Common myeloid progenitor, CD34-positive (primary cell): ENCODE data around the gene TOR4A. TPM values are rescaled to one million over a fixed set of nuclear protein-coding genes. Genes with fewer than 3 reads are reported as not detected.
A peak's percentile ranks its signal among the peaks of the same experiment; 100 is the strongest.

Source experiments
- CTCF ChIA-PET: fragments of 350-600 bp; sonication (Branson Sonifier 250); formaldehyde crosslinking; loops from one replicate; lab custom pipeline; 2021; ENCODE audit warnings: antibody characterized with exemption; lab: Charles Lee
- POLR2A ChIA-PET: fragments of 350-600 bp; sonication (Branson Sonifier 250); formaldehyde crosslinking; loops from one replicate; lab custom pipeline; 2021; ENCODE audit warnings: antibody characterized with exemption; lab: Charles Lee
- DNase-seq, 3 donors: peaks; one replicate each; pipeline versions ENCODE4 v3.0.0 to v3.0.0-alpha.2; 2013
- H3K27ac ChIP-seq, 2 experiments: 1 replicate in 1 of 2; 2 replicates in 1 of 2; pipeline ENCODE4 v1.7.0; 2013; ENCODE audit warnings: inconsistent platforms in 2 of 2, low read length in 2 of 2, mild to moderate bottlenecking in 2 of 2, low read depth in 1 of 2, moderate library complexity in 1 of 2; ENCODE audit not compliant: severe bottlenecking in 2 of 2, insufficient read depth in 1 of 2, poor library complexity in 1 of 2
- H3K27me3 ChIP-seq, 5 experiments: replicated peaks in 2 of 5; 1 replicate in 3 of 5; 2 replicates in 2 of 5; pipeline versions ENCODE4 v1.6.1 to v1.7.0; 2013; ENCODE audit warnings: low read length in 4 of 5, mild to moderate bottlenecking in 2 of 5, moderate library complexity in 2 of 5, inconsistent platforms in 1 of 5; ENCODE audit not compliant: insufficient read depth in 5 of 5, control insufficient read depth in 4 of 5
- H3K36me3 ChIP-seq, 4 experiments: 1 replicate in 2 of 4; 2 replicates in 2 of 4; pipeline versions ENCODE4 v1.6.1 to v1.7.0; 2013; ENCODE audit warnings: low read length in 3 of 4, control low read depth in 1 of 4, mild to moderate bottlenecking in 1 of 4; ENCODE audit not compliant: control insufficient read depth in 4 of 4, insufficient read depth in 4 of 4
- H3K4me1 ChIP-seq, 4 experiments: 1 replicate in 3 of 4; 2 replicates in 1 of 4; pipeline versions ENCODE4 v1.6.1 to v1.7.1; 2013; ENCODE audit warnings: low read length in 3 of 4, mild to moderate bottlenecking in 3 of 4, control low read depth in 1 of 4, inconsistent platforms in 1 of 4, moderate library complexity in 1 of 4; ENCODE audit not compliant: control insufficient read depth in 4 of 4, insufficient read depth in 4 of 4; ENCODE audit errors: control extremely low read depth in 1 of 4
- H3K4me3 ChIP-seq, 7 experiments: 1 replicate in 4 of 7; 2 replicates in 3 of 7; pipeline versions ENCODE4 v1.5.1 to v1.7.0; 2013; ENCODE audit warnings: mild to moderate bottlenecking in 7 of 7, low read length in 6 of 7, moderate library complexity in 6 of 7, inconsistent platforms in 2 of 7, low read depth in 2 of 7, control low read depth in 1 of 7; ENCODE audit not compliant: insufficient read depth in 4 of 7, control insufficient read depth in 1 of 7; ENCODE audit errors: extremely low read depth in 1 of 7
- H3K9me3 ChIP-seq, 5 experiments: 1 replicate in 4 of 5; 2 replicates in 1 of 5; pipeline versions ENCODE4 v1.6.1 to v1.7.1; 2013; ENCODE audit warnings: low read length in 4 of 5, mild to moderate bottlenecking in 2 of 5, inconsistent platforms in 1 of 5, low read depth in 1 of 5, moderate library complexity in 1 of 5; ENCODE audit not compliant: control insufficient read depth in 4 of 5, insufficient read depth in 2 of 5; ENCODE audit errors: control extremely low read depth in 1 of 5
- WGBS: methylation state at CpG from one replicate; pipeline ENCODE4 v1.1.5; 2013; ENCODE audit not compliant: insufficient coverage; 5-methylcytosine and 5-hydroxymethylcytosine counted together
- polyA plus RNA-seq: library from polyadenylated mRNA; unstranded; fragments of 120-200 nt; gene quantifications from one replicate; pipeline ENCODE4 v1.2.1, GENCODE V29; 2013

The TOR4A gene
- 7.1 TPM for polyA plus RNA-seq

DNA sequence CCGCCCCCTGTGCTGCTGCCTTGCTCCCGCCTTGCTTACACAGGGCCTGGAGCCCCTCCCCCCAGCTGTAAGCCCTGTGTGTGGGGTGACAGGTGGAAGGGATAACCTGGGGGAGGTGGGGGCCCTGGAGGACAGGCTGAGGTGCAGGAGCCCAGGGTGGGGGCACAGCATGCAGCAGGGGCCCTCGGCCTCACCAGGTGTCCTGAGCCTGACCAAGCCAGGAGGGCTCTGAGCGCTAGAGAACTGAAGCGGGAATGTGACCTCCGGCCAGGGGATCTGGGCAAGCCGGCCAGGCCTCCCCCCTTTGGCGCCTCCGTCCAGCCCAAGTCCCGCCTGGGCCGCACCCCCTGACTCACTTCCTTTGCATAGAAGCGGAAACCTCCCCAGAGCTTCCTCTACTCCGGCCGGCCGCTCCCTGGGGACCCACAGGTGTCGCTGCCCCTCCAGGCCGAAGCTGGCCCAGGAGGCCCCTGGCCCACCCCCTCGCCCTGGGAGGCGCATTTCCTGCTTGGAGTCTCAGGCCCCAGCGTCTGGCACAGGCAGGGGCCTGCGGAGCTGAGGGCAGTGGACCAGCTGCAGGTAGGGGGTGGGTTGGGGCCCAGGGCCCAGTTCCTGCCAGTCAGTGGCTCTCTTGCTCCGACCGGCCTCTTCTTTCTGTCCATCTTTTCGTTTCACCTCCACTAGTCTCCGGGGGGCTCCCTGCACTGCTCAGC is at the start of gene TOR4A:
TSS of gene TOR4A (plus strand) at position 398 of the 713 bp plus-strand sequence. CDS start 964 bp downstream, outside the sequence.
- POLR2A ChIA-PET = interaction anchor here (1.4 kb wide), 1 partner anchor 17 kb away, joined by 3 read pairs; no protein-coding TSS in a partner anchor
- H3K27ac ChIP-seq = peak within 1 kb of the TSS; percentile 25 to 83
- no peaks in the 10 kb centered on the region for H3K9me3 ChIP-seq
- peaks cover 0 to 78% (median 66%) of the 10 kb centered on the region in 4 experiments for H3K4me1 ChIP-seq
- WGBS = 0% methylated on average over 20 of the region's 25 CpGs
- DNase-seq = peak in 2 of 3 donors; percentile 56 to 74
- CTCF ChIA-PET = interaction anchor here (1.4 to 2.8 kb wide), 4 partner anchors 9 to 16 kb away, joined by 3 to 12 read pairs (median 7); no protein-coding TSS in a partner anchor
- no peaks in the 10 kb centered on the region for H3K27me3 ChIP-seq
- H3K36me3 ChIP-seq = peaks cover 4 to 37% (median 19%) of the 10 kb centered on the region in 4 experiments
- H3K4me3 ChIP-seq = peak within 1 kb of the TSS; percentile 42 to 86 (median 72)

DNA sequence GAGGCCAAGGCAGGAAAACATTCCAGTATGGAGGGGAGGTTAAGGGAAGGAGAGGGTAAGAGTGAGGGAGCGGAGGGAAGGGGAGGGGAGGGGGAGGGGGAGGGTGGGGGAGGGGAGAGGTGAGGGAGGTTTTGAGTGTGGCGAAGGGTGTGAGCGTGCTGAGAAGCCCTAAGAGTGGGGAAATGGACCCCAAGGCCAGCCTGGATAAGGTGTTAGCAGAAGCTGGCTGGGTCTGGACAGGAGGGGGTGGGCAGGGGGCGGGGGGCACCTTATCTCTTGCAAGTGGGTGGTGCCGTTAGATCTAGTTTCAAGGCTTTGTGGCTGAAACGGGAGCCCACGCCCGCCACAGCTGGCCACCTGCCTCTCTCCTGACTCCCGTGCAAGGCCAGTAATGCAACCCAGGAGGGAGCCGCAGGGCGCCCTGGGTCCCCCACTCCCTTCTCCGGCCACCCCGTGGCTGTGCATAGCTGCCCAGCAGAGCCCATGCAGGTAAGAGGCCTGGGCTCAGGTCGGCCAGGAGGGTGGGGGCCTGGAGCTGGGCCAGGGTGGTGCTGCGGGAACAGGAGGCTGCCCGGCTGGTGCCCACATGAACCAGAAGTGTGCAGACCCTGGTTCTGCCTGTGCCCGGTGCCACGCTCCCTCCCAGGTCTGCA is 49.5 kb upstream of the TOR4A start:
- no peak overlapping the region for H3K27ac ChIP-seq
- peaks cover 0 to 35% (median 0%) of the 10 kb centered on the region in 5 experiments for H3K27me3 ChIP-seq
- WGBS = 47% methylated on average over 10 of the region's 18 CpGs
- no peak for DNase-seq
- H3K9me3 ChIP-seq = no peaks in the 10 kb centered on the region
- ChIA-PET CTCF (interaction anchor here (0.7 to 6.3 kb wide), 18 partner anchors 9 to 159 kb away, joined by 3 to 46 read pairs (median 4); partner anchors contain the start of genes ANAPC2, NDOR1, SSNA1 and TMEM203), POLR2A (interaction anchor here (1.0 kb wide), 1 partner anchor 8 kb away, joined by 5 read pairs; no protein-coding TSS in a partner anchor)
- H3K4me1 ChIP-seq = peaks cover 2 to 18% (median 15%) of the 10 kb centered on the region in 4 experiments
- H3K4me3 ChIP-seq = no peak overlapping the region
- H3K36me3 ChIP-seq = no peaks in the 10 kb centered on the region

DNA sequence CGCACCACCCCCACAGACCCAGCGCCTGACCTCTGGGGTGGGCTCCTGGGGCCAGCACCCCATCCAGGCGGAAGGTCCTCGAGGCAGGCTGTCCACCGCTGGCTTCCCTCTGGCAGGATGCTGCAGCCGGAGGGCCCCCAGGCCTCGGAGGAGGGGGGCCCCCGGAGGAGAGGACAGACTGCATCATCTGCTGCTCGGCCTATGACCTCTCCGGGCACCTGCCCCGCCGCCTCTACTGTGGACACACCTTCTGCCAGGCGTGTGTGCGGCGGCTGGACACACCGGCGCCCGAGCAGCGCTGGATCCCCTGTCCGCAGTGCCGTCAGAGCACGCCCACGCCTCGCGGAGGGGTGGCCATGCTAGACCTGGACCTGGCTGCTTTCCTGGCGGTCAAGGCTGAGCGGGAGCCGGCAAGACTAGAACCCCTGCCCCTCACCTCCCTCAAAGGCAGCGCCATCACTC is 49.0 kb upstream of the TOR4A start:
- Histone ChIP-seq H3K36me3 (no peaks in the 10 kb centered on the region), H3K4me3 (no peak overlapping the region), H3K9me3 (no peaks in the 10 kb centered on the region), H3K27me3 (peaks cover 0 to 35% (median 0%) of the 10 kb centered on the region in 5 experiments), H3K4me1 (peaks cover 2 to 16% (median 13%) of the 10 kb centered on the region in 4 experiments), H3K27ac (no peak overlapping the region)
- ChIA-PET POLR2A (no interaction called here), CTCF (interaction anchor here (1.2 to 6.3 kb wide), 7 partner anchors 24 to 110 kb away, joined by 3 to 46 read pairs (median 9); partner anchors contain the start of genes ANAPC2, NDOR1, SSNA1 and TMEM203)
- whole genome bisulfite sequencing = 82% methylated on average over 24 of the region's 29 CpGs
- DNase-seq = no peak

GRCh38 chr9:137228968-137229896 is 48.3 kb upstream of the TOR4A start:
- DNase-seq = no peak
- Histone ChIP-seq H3K27ac (no peak overlapping the region), H3K4me3 (no peak overlapping the region), H3K27me3 (peaks cover 0 to 38% (median 0%) of the 10 kb centered on the region in 5 experiments), H3K9me3 (no peaks in the 10 kb centered on the region), H3K36me3 (no peaks in the 10 kb centered on the region), H3K4me1 (peaks cover 0 to 11% (median 8%) of the 10 kb centered on the region in 4 experiments)
- CTCF ChIA-PET = interaction anchor here (0.5 to 1.9 kb wide), 4 partner anchors 21 to 111 kb away, joined by 3 to 9 read pairs (median 3); partner anchors contain the start of genes ANAPC2 and SSNA1
- POLR2A ChIA-PET = interaction anchor here (0.6 to 0.9 kb wide), 3 partner anchors 67 to 117 kb away, joined by 3 to 4 read pairs (median 3); no protein-coding TSS in a partner anchor
- WGBS = 74% methylated on average over 22 of the region's 27 CpGs

DNA sequence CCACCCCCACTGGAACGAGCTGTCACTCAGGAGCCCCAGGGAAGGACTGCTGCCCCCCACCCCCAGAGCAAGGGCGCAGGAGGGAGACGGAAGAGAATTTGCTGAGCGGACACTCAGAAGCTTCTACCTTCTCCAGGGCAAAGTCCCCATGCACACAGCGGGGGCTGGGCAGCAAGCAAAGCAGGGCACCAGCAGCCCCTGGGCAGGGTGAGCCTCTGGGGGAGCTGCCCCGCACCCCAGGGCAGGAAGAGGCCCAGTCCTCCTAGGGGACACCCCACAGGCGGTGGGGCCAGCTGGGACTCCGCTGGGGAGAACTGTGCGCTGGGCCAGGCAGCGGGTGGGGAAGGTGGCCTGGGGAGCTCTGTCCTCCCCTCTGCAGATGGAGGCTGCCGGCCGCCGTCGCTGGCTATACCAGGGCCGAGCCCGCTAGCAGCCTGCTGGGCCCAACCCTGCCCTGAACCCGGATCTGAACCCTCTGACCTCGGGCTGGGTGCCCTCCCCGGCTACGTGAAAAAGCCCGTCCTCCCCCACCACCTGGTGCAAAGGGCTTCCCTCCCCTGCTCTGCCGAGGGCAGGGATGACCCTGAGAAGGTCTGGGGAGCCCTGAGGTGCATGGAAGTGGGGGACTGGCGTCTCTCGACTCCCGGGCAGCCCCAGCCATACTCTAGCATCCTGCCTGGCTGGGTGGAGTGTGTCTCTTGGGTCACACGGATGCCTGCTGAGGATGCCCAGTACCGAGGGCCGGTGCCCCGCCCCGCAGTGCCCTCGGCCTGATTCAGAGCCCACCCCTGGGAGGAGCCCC is 47.4 kb upstream of the TOR4A start:
- WGBS = 63% methylated on average over 24 of the region's 31 CpGs
- DNase-seq = no peak
- Histone ChIP-seq H3K4me3 (no peak overlapping the region), H3K27me3 (peaks cover 0 to 42% (median 0%) of the 10 kb centered on the region in 5 experiments), H3K36me3 (no peaks in the 10 kb centered on the region), H3K4me1 (peaks cover 0 to 10% (median 5%) of the 10 kb centered on the region in 4 experiments), H3K9me3 (no peaks in the 10 kb centered on the region), H3K27ac (no peak overlapping the region)
- CTCF ChIA-PET = interaction anchor here (0.5 to 1.9 kb wide), 4 partner anchors 22 to 112 kb away, joined by 3 to 9 read pairs (median 3); partner anchors contain the start of genes ANAPC2 and SSNA1
- POLR2A ChIA-PET = interaction anchor here (0.6 to 0.9 kb wide), 2 partner anchors 67 to 118 kb away, joined by 3 to 4 read pairs; no protein-coding TSS in a partner anchor
